IMR-90 (cell line): ENCODE measurements around the gene MYEOV.

Experiments
- POLR2A ChIP-seq: IDR thresholded peaks from 2 replicates; pipeline ENCODE4 v1.6.1; 2012; ENCODE audit warnings: mild to moderate bottlenecking, low read depth, low read length
- TF ChIP-seq, protein P1 (sequence below): conservative IDR thresholded peaks from 2 replicates; pipeline ENCODE4 v1.5.1; 2012; ENCODE audit warnings: mild to moderate bottlenecking, low read depth, low read length, improper control_type of control experiment

DNA sequence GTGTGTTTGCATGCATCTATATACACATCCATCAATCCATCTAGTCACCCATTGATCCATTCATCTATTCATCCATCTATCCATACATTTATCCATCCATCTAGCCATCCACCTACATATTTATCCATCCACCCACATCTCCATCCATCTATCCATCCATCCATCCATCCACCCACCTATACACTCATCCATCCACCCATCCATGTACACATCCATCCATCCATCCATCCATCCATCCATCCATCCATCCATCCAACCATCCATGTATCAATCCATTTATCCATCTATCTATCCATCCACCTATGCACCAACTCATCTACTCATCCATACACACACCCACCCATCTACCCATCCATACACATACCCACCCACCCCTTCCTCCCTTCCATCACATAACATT, 18.8 kb upstream of the MYEOV start:
- TF ChIP-seq POLR2A: no peak
- TF ChIP-seq, protein P1, sequence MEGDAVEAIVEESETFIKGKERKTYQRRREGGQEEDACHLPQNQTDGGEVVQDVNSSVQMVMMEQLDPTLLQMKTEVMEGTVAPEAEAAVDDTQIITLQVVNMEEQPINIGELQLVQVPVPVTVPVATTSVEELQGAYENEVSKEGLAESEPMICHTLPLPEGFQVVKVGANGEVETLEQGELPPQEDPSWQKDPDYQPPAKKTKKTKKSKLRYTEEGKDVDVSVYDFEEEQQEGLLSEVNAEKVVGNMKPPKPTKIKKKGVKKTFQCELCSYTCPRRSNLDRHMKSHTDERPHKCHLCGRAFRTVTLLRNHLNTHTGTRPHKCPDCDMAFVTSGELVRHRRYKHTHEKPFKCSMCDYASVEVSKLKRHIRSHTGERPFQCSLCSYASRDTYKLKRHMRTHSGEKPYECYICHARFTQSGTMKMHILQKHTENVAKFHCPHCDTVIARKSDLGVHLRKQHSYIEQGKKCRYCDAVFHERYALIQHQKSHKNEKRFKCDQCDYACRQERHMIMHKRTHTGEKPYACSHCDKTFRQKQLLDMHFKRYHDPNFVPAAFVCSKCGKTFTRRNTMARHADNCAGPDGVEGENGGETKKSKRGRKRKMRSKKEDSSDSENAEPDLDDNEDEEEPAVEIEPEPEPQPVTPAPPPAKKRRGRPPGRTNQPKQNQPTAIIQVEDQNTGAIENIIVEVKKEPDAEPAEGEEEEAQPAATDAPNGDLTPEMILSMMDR: no peak
